HG03432 (cell line): ENCODE results near the gene STAM2.
"Not testable (repeated sequence)": the region's sequence is repeated elsewhere in the genome, so short reads cannot be mapped to it uniquely, and the experiment has no call there.

Experiments
- ATAC-seq: cut with Tn5 transposase; IDR thresholded peaks from one replicate; pipeline ENCODE4 v1.9.1; 2021; ENCODE audit warnings: mild to moderate bottlenecking, moderate library complexity; ENCODE audit not compliant: unreplicated experiment

STAM2 gene

GRCh38 chr2:152173831-152174230 is 1.7 kb downstream of the STAM2 start:
- no peak for ATAC-seq

GRCh38 chr2:152172201-152172785 is 3.3 kb downstream of the STAM2 start:
- not testable (repeated sequence) for ATAC-seq

GRCh38 chr2:152171718-152172117 is 3.8 kb downstream of the STAM2 start:
- ATAC-seq = no peak

GRCh38 chr2:152169158-152169557 is 6.4 kb downstream of the STAM2 start:
- not testable (repeated sequence) for ATAC-seq

GRCh38 chr2:152167470-152167869 is 8.1 kb downstream of the STAM2 start:
- not testable (repeated sequence) for ATAC-seq

- ATAC-seq = peak; percentile 43
These were observed 8.5 kb downstream of the STAM2 start for GRCh38 chr2:152167065-152167464.

- peak; percentile 85 for ATAC-seq
These were observed 8.9 kb downstream of the STAM2 start for GRCh38 chr2:152166633-152167032.

GRCh38 chr2:152165780-152166179 is 9.8 kb downstream of the STAM2 start:
- no peak for ATAC-seq

- no peak for ATAC-seq
These were observed 10.3 kb downstream of the STAM2 start for GRCh38 chr2:152165306-152165705.

GRCh38 chr2:152163669-152164068 is 11.9 kb downstream of the STAM2 start:
- ATAC-seq = not testable (repeated sequence)

- ATAC-seq = no peak
These were observed 13.4 kb downstream of the STAM2 start for GRCh38 chr2:152162141-152162540.

- ATAC-seq = peak; percentile 52
These were observed 14.0 kb downstream of the STAM2 start for GRCh38 chr2:152161598-152161997.

GRCh38 chr2:152160378-152160777 is 15.2 kb downstream of the STAM2 start:
- ATAC-seq = not testable (repeated sequence)

GRCh38 chr2:152157253-152157652 is 18.3 kb downstream of the STAM2 start:
- no peak for ATAC-seq

GRCh38 chr2:152155209-152155608 is 20.4 kb downstream of the STAM2 start:
- no peak for ATAC-seq

- peak; percentile 44 for ATAC-seq
These were observed 21.1 kb downstream of the STAM2 start for GRCh38 chr2:152154462-152154861.

- ATAC-seq = peak; percentile 89
These were observed 40.9 kb downstream of the STAM2 start for GRCh38 chr2:152134488-152135280.

- no peak for ATAC-seq
These were observed 43.3 kb downstream of the STAM2 start for GRCh38 chr2:152132306-152132705.

GRCh38 chr2:152127628-152128027 is 47.9 kb downstream of the STAM2 start:
- ATAC-seq = no peak

GRCh38 chr2:152126664-152127063 is 48.9 kb downstream of the STAM2 start:
- no peak for ATAC-seq

- no peak for ATAC-seq
These were observed 53.4 kb downstream of the STAM2 start for GRCh38 chr2:152122161-152122560.

- no peak for ATAC-seq
These were observed 55.1 kb downstream of the STAM2 start for GRCh38 chr2:152120430-152120829.
